ENCODE measurements around the gene POLRMT.
"Not testable (repeated sequence)": the region's sequence is repeated elsewhere in the genome, so short reads cannot be mapped to it uniquely, and the experiment has no call there.

Gene POLRMT

DNA sequence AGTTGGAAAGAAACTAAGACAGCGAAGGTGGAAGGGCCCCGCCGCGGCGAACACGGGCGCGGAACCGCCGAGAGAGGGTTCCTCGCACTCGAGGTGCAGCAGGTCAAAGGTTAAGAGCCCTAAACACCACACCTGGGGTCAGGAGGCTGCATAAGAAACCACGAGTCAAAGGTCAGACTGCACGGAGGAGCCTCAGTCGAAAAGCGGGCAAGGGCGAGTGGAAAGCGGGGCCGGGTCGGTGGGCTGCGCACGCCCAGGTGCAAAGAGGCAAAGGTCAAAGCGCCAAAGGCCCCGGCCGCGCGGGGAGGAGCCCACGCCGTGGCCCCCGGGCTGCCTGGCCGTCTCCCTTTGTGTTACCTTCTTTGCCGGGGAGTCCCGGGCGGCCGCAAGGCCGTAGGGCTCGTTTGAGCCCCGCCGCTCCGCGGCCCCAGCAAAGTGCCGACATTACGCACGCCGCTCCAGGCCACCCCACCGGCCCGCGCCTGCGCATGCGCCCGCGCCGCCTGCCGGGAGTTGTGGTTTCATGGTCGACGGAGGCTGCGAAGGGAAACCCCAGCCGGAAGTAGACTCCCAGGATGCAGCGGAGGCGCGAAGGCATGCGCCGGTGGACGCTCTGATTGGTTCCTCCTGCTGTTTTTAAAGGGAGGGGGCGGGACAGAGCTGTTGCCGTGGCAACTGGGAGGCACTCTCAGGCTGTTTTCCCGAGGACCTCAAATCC is at the start of gene POLRMT:
TSS of gene POLRMT (minus strand) at position 470 of the 718 bp plus-strand sequence. CDS start at position 445, 25 bp downstream.
- DNase-seq (ENCODE audit: extremely low read depth in 1 of 2, low read depth in 1 of 2): peak; percentile 89 to 93

DNA sequence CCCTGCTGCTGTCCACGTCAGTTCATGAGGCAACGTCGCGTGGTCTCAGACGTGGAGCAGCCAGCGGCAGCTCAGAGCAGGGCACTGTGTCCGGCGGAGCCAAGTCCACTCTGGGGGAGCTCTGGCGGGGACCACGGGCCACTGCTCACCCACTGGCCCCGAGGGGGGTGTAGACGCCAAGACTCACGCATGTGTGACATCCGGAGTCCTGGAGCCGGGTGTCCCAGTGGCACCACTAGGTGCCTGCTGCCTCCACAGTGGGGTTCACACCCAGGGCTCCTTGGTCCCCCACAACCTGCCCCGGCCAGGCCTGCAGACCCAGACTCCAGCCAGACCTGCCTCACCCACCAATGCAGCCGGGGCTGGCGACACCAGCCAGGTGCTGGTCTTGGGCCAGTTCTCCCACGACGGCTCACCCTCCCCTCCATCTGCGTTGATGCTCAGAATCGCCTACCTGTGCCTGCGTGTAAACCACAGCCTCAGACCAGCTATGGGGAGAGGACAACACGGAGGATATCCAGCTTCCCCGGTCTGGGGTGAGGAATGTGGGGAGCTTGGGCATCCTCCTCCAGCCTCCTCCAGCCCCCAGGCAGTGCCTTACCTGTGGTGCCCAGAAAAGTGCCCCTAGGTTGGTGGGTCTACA is 49.5 kb upstream of the POLRMT start:
- DNase-seq (ENCODE audit: extremely low read depth in 1 of 2, low read depth in 1 of 2): no peak

DNA sequence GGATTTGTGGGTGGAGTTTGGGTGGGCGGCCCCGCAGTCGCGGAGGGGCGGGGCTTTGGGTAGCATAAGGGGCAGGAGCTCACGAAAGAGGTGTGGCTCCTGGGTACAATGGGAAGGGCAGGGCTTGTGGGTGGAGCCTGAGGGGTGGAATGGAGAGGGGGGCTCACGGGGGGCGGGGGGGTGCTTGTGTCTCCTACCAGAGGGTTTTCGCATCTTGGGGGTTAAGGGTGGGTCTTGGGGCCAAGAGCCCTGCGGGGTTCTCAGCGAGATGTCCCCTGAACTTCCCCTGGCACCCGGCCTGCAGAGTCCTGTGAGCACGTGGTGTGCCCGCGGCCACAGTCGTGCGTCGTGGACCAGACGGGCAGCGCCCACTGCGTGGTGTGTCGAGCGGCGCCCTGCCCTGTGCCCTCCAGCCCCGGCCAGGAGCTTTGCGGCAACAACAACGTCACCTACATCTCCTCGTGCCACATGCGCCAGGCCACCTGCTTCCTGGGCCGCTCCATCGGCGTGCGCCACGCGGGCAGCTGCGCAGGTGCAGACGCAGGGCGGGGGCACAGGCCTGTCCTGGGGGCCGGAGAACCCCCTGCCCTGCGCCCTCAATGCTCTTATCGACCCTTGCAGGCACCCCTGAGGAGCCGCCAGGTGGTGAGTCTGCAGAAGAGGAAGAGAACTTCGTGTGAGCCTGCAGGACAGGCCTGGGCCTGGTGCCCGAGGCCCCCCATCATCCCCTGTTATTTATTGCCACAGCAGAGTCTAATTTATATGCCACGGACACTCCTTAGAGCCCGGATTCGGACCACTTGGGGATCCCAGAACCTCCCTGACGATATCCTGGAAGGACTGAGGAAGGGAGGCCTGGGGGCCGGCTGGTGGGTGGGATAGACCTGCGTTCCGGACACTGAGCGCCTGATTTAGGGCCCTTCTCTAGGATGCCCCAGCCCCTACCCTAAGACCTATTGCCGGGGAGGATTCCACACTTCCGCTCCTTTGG is 48.0 kb upstream of the POLRMT start:
- peak in 1 of 2 donors; percentile 80 for DNase-seq (ENCODE audit: extremely low read depth in 1 of 2, low read depth in 1 of 2)

DNA sequence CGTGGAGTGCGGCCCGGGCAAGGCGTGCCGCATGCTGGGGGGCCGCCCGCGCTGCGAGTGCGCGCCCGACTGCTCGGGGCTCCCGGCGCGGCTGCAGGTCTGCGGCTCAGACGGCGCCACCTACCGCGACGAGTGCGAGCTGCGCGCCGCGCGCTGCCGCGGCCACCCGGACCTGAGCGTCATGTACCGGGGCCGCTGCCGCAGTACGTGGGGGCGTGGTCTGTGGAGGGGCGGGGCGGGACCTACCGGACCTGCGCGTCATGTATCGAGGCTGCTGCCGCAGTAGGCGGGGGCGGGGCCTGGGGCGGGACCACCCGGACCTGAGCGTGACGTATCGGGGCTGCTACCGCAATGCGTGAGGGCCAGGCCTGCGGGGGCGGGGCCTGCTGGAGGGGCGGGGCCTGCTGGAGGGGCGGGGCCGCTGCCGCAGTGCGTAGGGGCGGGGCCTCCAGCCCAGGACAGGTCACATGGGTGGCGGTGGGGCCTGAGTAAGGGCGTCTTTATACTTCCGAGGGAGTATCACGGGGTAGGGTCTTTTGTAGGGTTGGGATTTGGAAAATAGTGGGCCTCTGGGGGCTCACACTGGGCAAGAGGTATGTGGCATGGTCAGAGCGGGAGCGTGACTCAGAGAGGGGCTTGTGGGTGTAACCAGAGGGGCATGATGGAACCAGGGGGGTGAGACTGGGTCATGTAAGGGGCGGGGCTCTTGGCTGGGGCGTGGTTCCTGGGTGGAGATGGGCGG is 47.1 kb upstream of the POLRMT start:
- DNase-seq (ENCODE audit: extremely low read depth in 1 of 2, low read depth in 1 of 2): peak; percentile 98 to 99

DNA sequence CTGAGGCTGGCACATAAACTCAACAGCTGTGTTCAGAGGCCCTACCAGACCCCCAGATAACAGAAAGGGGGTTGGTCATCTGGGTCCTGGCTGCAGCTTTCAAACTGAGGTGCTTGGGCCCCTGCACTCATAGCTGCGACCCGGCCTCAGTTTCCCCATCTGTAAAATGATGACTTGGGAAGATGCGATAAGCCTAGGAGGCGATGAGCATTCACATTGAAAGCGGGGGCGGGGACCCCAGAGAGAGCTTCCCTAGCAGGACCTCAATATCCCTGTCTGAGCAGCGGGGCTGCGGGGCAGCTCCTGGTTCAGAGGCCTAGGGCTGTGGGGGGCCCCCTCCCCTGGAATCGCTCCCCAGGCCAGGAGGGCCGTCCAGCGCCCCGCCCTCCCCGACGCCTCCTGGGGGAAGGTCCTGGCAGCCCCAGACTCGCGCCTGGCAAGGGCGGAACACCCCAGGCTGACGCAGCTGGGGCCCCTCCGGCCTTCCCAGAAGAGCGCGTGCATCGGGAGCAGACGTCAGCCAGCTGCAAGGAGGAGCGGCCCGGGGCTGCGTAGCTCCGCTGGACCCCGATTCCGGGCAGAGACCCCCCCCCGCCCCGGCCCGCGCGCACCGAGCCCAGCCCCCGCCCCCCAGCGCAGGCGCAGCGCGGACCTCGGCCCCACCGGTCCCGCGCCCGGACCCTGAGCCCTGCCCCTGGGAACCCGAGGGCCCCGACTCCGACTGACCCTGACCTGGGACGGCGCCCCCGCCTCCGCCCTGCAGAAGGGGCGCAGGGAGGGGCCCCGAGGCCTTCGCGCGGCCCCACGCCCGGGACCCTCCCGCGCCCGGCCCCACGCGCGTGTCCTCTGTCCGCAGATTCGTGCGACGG is 46.3 kb upstream of the POLRMT start:
- no peak for DNase-seq (ENCODE audit: extremely low read depth in 1 of 2, low read depth in 1 of 2)

DNA sequence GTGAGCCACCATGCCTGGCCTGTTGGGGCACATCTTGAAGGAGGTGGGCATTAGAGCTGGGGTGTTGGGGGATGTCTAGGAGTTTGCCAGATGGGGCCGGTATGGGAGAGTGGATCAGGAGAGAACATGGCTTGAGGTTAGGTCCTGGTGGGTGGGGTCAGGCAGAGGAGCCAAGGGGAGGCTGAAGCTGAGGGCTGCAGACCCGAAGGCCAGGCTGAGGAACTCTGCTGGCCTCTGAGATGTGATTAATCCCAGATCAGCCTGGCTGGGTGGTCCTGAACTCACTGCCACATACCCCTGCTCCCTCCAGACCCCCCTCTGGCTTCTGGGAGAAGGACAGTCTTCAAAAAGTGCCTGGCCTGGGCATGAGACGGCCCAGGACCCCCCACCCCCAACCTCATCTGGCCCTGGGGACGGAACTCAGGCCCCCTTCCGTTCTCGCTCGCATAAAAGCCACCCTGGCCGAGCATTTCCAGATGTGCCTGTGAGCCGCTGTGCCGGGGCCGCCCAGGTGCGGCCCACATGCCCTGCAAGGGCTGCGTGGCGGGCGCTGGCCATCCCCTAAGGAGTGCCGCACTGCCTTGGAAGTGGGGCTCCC is 45.6 kb upstream of the POLRMT start:
- DNase-seq (ENCODE audit: extremely low read depth in 1 of 2, low read depth in 1 of 2): no peak

DNA sequence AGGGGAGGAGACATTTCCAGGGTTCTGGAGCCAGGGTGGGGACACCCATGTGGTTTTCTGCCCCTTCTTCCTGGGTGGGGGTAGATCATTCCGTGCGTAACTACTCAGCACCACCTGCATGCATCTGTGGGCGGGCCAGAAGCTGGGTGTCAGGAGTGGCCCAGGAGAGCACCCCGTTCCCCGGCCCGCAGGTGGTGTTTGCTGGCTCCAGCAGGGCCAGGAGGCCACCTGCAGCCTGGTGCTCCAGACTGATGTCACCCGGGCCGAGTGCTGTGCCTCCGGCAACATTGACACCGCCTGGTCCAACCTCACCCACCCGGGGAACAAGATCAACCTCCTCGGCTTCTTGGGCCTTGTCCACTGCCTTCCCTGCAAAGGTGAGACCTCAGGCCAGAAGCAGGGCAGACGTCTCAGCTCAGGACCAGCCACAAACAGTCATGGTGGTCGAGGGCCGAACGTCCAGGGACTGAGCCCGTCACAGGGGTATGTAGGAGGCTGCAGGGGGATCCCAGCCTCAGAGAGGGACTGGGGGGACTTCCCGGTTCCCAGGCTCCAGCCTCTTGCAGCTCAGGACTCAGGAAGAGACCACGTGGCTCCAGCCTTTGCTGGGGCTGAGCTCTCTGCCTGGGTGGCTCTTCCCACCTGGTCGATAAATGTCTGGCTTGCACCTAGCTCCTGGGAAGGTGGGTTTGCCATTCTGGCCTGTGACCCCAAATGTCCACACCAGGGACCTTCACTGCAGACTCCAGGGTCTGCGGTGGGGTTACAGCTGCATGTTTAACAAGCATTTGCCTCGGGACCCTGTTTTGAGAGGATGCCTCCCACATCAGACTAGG is 44.5 kb upstream of the POLRMT start:
- no peak for DNase-seq (ENCODE audit: extremely low read depth in 1 of 2, low read depth in 1 of 2)

DNA sequence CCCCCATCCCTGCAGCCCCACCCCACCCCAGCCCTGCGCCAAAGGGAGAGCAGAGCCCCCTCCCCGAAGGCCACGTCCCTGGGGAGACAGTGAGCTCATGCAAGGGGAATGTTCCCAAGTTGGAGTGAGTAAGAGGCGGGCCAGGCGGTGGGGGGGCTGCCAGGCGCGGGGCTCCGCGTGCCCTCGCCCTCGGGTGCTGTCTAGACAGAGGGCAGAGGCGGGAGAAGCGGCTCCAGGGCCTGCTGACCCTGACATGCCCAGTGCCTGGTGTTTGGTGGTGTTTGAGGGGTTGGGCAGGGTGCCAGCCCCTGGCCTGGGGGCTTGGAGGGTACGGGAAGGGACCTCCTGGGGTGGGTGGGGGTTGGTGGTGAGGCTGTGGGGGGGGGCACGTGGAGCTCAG is 43.9 kb upstream of the POLRMT start:
- no peak for DNase-seq (ENCODE audit: extremely low read depth in 1 of 2, low read depth in 1 of 2)

DNA sequence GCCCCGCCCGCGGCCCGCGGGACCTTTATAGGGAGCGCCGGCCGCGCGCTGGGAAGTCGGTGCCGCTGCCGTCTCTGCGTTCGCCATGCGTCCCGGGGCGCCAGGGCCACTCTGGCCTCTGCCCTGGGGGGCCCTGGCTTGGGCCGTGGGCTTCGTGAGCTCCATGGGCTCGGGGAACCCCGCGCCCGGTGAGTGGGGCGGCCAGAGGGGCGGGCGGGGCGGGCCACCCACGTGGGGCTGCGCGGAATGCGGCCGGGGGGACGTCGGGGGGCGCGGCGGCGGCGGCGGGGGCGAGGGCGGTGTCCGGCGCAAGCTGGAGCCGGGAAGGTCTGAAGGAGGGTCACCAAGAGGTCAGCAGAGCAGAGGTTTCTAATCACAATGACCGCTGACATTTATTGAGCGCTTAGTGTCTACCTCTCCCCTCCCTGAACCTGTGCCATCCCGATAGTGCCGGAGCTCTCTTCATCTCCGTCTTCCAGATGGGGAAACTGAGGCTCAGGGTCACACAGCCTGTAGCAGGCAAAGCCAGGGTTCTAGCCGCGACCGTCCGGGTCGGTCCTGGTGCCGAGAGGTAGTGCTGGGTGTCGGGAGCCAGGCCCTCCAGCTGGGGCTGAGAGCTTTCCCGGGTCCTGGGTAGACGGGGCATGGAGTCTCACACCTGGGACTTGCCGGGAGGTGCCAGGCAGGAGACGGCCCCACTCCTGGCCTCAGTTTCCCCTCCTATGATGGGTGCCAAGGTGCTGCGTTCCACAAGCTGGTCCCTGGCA is 43.2 kb upstream of the POLRMT start, which contains the start of gene FSTL3:
TSS of gene FSTL3 (plus strand) at position 54 of the 767 bp plus-strand sequence. CDS start at position 86, 32 bp downstream.
- DNase-seq (ENCODE audit: extremely low read depth in 1 of 2, low read depth in 1 of 2): no peak

DNA sequence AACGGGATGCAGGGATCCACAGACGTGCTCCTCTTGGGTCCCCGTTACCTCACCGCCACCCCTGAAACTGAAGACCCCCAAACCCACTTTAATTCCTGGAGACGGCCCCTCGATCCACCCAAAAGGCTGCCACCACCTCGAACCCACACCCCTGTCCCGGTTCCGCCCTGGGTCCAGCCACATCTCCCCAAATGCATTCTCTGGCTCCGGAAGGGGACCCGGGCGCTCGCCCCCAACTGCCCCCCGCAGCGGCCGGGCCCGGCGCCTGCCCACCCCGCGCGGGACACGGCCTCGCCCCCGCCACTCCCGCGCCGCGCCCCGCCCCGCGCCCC is 42.6 kb upstream of the POLRMT start:
- DNase-seq (ENCODE audit: extremely low read depth in 1 of 2, low read depth in 1 of 2): no peak

DNA sequence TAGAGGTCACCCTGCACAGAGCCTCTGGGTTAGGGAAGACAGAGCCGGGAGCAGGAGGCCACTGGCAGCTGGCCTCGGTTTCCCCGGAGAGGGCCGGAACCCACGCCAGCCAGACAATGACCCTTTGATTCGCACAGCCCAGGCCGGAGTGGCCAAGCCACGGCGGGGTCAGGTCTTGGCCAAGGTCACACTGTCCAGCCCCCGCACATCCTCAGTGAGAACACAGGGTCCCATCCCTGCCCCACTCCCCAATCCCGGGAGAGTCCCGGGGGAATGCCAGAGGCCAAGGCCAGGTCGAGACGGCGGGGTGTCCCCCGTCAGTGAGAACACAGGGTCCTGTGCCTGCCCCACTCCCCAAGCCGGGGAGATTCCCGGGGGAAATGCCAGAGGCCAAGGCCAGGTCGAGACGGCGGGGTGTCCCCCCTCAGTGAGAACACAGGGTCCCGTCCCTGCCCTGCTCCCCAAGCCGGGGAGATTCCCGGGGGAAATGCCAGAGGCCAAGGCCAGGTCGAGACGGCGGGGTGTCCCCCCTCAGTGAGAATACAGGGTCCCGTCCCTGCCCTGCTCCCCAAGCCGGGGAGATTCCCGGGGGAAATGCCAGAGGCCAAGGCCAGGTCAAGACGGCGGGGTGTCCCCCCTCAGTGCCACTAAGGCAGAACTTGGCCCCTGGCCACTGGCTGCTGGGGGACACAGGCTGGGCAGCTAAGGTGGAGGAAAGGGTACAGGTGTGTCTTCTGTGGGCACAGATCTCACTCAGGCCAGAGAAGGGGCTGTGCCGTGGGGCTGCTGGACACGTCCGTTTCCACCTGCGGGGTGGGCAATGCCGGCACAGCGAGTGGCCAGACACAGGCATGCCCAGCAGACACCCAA is 41.2 kb upstream of the POLRMT start:
- no peak for DNase-seq (ENCODE audit: extremely low read depth in 1 of 2, low read depth in 1 of 2)

DNA sequence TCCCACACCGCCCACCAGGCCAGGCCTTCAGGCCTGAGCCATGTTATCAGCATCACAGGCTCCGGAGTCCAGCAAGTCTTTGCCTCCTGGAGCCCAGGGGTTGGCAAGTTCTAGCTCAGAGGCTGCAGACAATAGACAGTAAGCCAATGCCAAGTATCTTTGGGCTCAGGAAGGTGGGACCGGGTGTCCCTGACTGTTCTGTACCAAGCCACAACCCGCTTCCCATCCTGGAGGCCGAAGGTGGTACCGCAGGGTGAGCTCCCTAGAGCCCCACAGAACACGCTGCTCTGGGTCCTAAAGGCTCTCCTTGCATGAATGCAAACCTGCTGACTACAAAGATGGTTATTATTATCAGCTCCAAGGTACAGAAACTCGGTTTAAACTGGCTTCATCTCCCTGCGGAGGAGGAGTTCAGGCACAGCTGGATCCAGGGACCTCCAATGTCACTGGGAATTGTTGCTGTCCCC is 37.3 kb upstream of the POLRMT start:
- DNase-seq (ENCODE audit: extremely low read depth in 1 of 2, low read depth in 1 of 2): no peak

DNA sequence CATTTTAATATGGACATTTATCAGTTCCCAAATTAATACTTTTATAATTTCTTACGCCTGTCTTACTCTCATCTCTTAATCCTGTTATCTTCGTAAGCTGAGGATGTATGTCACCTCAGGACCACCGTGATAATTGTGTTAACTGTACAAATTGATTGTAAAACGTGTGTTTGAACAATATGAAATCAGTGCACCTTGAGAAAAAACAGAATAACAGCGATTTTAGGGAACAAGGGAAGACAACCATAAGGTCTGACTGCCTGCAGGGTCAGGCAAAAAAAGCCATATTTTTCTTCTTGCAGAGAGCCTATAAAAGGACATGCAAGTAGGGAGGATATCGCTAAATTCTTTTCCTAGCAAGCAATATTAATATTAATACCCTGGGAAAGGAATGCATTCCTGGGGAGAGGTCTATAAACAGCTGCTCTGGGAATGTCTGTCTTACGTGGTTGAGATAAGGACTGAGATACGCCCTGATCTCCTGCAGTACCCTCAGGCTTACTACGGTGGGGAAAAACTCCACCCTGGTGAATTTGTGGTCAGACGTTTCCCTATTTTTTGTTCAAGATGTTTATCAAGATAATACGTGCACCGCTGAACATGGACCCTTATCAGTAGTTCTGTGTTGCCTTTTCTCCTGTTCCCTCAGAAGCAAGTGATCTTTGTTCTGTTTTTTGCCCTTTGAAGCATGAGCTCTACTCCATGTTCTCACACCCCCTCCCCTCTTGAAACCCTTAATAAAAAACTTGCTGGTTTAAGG is 35.5 kb upstream of the POLRMT start:
- not testable (repeated sequence) for DNase-seq (ENCODE audit: extremely low read depth in 1 of 2, low read depth in 1 of 2)

DNA sequence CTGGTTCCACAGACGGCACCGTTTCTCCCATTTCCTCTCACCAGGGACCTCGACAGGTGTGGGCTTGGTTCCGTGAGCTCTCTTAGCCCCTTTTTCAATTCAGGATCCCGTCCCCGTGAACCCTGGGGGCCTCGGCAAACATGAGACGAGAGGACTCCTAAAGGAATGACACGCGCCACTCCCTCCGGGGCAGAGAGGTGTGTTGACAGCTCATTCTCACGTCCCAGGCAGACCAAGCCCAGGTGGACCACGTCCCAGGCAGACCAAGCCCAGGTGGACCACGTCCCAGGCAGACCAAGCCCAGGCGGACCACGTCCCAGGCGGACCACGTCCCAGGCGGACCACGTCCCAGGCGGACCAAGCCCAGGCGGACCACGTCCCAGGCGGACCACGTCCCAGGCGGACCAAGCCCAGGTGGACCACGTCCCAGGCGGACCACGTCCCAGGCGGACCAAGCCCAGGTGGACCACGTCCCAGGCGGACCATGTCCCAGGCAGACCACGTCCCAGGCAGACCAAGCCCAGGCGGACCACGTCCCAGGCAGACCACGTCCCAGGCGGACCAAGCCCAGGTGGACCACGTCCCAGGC is 33.7 kb upstream of the POLRMT start:
- not testable (repeated sequence) for DNase-seq (ENCODE audit: extremely low read depth in 1 of 2, low read depth in 1 of 2)

DNA sequence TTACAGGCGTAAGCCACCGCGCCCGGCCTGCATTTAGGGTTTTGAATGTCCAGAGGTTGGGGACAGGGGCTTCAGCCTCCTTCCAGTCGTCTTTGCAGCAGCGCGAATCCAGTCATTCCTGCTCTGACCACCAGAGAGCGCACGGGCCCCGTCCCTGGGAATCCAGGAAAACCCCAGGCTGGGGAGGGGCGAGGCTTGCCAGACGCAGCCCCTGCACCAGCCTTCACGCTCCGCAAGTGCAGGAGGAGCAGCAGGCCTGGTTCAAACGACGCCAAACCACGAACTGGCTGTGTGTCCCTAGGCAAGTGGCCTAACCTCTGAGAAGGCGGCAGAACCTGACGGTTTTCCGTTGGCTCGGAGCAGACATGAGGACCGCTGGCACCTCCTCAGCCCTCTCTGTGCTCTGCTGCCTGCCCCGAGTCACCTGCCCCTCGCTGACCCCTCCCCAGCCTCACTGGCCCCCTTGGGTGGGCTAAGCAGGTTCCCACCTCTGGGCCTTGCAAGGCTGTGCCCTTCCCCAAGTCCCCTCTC is 31.6 kb upstream of the POLRMT start:
- peak; percentile 57 to 61 for DNase-seq (ENCODE audit: extremely low read depth in 1 of 2, low read depth in 1 of 2)

Measured in activated CD8-positive, alpha-beta memory T cell treated with anti-CD3 and anti-CD28 coated beads for 1 hour (primary cell).